K562 (cell line): ENCODE measurements around the gene PRMT3. TPM values are rescaled to one million over a fixed set of nuclear protein-coding genes. Genes with fewer than 3 reads are reported as not detected.

Experiments
- CHD4 ChIP-seq: fragments of 200-600 bp; sonication (generic); IDR thresholded peaks from 3 replicates; pipeline ENCODE4 v1.6.1; 2012; ENCODE audit warnings: low read depth, mild to moderate bottlenecking, mixed read lengths, low read length, inconsistent platforms; ENCODE audit not compliant: insufficient read depth, insufficient replicate concordance, poor library complexity, severe bottlenecking
- HEY1 ChIP-seq: fragments of 250-450 bp; sonication (Bioruptor Pico); IDR thresholded peaks from 2 replicates; pipeline ENCODE4 v1.5.0; 2020; ENCODE audit warnings: mild to moderate bottlenecking, moderate library complexity, borderline replicate concordance
- HLTF ChIP-seq: fragments of 450-650 bp; IDR thresholded peaks from 2 replicates; pipeline ENCODE4 v1.6.1; 2016
- KAT2B ChIP-seq: IDR thresholded peaks from one replicate; pipeline ENCODE4 v1.6.1; 2012; ENCODE audit warnings: low read depth, mild to moderate bottlenecking, control low read depth, inconsistent platforms, low read length, moderate library complexity
- KLF13 ChIP-seq: fragments of 450-650 bp; IDR thresholded peaks from 2 replicates; pipeline ENCODE4 v1.6.1; 2016; ENCODE audit warnings: missing genetic modification characterization, low read depth, mild to moderate bottlenecking, missing compliant biosample characterization, moderate library complexity, borderline replicate concordance
- NFXL1 ChIP-seq: fragments of 450-650 bp; formaldehyde crosslinking; IDR thresholded peaks from 2 replicates; pipeline ENCODE4 v1.4.0; 2021; ENCODE audit warnings: mild to moderate bottlenecking
- NONO ChIP-seq, 2 experiments: fragments of 200-400 bp in 1 of 2; fragments of 450-650 bp in 1 of 2; formaldehyde crosslinking in 1 of 2; IDR thresholded peaks; 2 replicates each; pipeline ENCODE4 v1.6.1; 2017; ENCODE audit warnings: low read depth in 2 of 2, mild to moderate bottlenecking in 2 of 2, moderate library complexity in 2 of 2, low read length in 1 of 2
- PURB ChIP-seq: sonication (generic); formaldehyde crosslinking; IDR thresholded peaks from 2 replicates; pipeline ENCODE4 v1.9.0; 2021; ENCODE audit warnings: low read depth, mild to moderate bottlenecking, missing genetic modification reagents
- ZNF347 ChIP-seq: fragments of 450-650 bp; formaldehyde crosslinking; IDR thresholded peaks from 2 replicates; pipeline ENCODE4 v1.4.0; 2020; ENCODE audit warnings: low read depth, mild to moderate bottlenecking, moderate library complexity
- ZNF586 ChIP-seq: fragments of 450-650 bp; formaldehyde crosslinking; conservative IDR thresholded peaks from 2 replicates; pipeline ENCODE4 v1.4.0; 2020; ENCODE audit warnings: mild to moderate bottlenecking, moderate library complexity
- ZNF696 ChIP-seq: fragments of 250-450 bp; sonication (Bioruptor Pico); conservative IDR thresholded peaks from 2 replicates; pipeline ENCODE4 v1.4.0; 2020; ENCODE audit warnings: mild to moderate bottlenecking, moderate library complexity
- ZNF740 ChIP-seq, 3 experiments: fragments of 200-800 bp in 1 of 3; sonication (Bioruptor generic) in 1 of 3; sonication (generic) in 1 of 3; formaldehyde crosslinking in 1 of 3; IDR thresholded peaks; 2 replicates each; pipeline versions ENCODE4 v1.6.1 to v1.8.0; 2016 to 2022; ENCODE audit warnings: mild to moderate bottlenecking in 2 of 3, missing compliant biosample characterization in 2 of 3, missing genetic modification characterization in 2 of 3, missing genetic modification reagents in 1 of 3
- ZNF764 ChIP-seq: fragments of 250-450 bp; sonication (Bioruptor Pico); IDR thresholded peaks from 2 replicates; pipeline ENCODE4 v1.4.0; 2020; ENCODE audit warnings: low read depth, mild to moderate bottlenecking, moderate library complexity
- ZNF77 ChIP-seq: fragments of 250-450 bp; sonication (Bioruptor Pico); IDR thresholded peaks from 2 replicates; pipeline ENCODE4 v1.5.0; 2020
- polyA plus RNA-seq, 8 experiments: library from polyadenylated mRNA; depleted of rRNA in 4 of 8; stranded (reverse) in 5 of 8; unstranded in 3 of 8; fragments of >200 nt; fragmentation: Nextera tagmentation in 2 of 8; fragmentation: Illumina TruSeq in 1 of 8; extraction: Ambion mirVana in 2 of 8; extraction: Trizol in 1 of 8; gene quantifications; 2 replicates each; pipeline versions ENCODE4 v1.2.1 to v1.2.3, GENCODE V29; 2011 to 2014; ENCODE audit warnings: inconsistent platforms in 1 of 8, missing spikeins in 1 of 8
- total RNA-seq, 7 experiments: library from RNA; depleted of rRNA in 6 of 7; stranded (reverse); fragments of >200 nt in 6 of 7; fragmentation: Illumina TruSeq in 2 of 7; extraction: Trizol in 2 of 7; gene quantifications; 2 replicates each; pipeline versions ENCODE4 v1.2.1 to v1.2.3, GENCODE V29; 2011 to 2021; ENCODE audit warnings: low replicate concordance in 1 of 7
- TF ChIP-seq, protein P1 (sequence below): sonication (generic); formaldehyde crosslinking; IDR thresholded peaks from 2 replicates; pipeline ENCODE4 v1.8.0; 2022; ENCODE audit warnings: mild to moderate bottlenecking, missing genetic modification reagents
- TF ChIP-seq, protein P2 (sequence below): fragments of 250-450 bp; sonication (Bioruptor Pico); IDR thresholded peaks from 2 replicates; pipeline ENCODE4 v1.4.0; 2020; ENCODE audit warnings: borderline replicate concordance
- TF ChIP-seq, protein P3 (sequence below), 2 experiments: fragments of 250-450 bp in 1 of 2; fragments of 450-650 bp in 1 of 2; sonication (Bioruptor Pico) in 1 of 2; IDR thresholded peaks; 2 replicates each; pipeline versions ENCODE4 v1.6.1 to v1.8.0; 2016 to 2021; ENCODE audit warnings: mild to moderate bottlenecking in 2 of 2, moderate library complexity in 2 of 2, missing compliant biosample characterization in 1 of 2, missing genetic modification characterization in 1 of 2

The PRMT3 gene
- total and polyA plus RNA-seq, 9 of the 15 experiments (the other 6 are each of a cell fraction or from before 2014, with no cell fraction given), result 24.0 to 62.1 (median 44.7) TPM

DNA sequence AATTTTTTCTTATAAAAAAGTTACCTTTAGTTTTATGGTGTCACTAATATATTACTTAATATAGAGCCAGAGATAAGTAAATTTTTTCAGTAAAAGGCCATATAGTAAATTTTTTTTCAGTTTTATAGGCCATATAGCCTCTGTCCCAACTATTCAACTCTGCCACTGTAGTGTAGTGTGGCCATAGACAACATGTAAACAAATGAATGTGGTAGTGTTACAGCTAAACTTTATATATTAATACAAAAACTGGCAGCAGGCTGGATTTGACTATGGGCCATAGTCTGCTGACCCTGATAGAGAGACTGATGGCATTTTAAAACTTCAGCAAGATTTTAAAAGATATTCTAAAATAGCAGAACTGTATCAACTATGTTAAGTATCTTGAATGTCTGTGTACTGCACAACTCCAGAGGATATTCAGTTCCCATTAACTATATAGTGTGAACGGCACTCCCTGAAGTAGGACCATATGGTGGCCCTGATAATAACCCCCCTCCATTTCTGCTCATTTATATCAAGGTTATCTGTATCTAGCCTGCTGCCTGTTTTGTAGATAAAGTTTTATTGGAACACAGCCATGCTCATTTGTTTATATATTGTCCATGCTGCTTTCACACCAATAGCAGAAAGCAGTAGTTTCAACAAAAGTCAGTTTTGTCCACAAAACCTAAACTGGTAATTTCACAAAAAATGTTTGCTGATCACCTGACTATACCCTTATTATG, 71.6 kb downstream of the PRMT3 start (continued):
- TF ChIP-seq, protein P1, sequence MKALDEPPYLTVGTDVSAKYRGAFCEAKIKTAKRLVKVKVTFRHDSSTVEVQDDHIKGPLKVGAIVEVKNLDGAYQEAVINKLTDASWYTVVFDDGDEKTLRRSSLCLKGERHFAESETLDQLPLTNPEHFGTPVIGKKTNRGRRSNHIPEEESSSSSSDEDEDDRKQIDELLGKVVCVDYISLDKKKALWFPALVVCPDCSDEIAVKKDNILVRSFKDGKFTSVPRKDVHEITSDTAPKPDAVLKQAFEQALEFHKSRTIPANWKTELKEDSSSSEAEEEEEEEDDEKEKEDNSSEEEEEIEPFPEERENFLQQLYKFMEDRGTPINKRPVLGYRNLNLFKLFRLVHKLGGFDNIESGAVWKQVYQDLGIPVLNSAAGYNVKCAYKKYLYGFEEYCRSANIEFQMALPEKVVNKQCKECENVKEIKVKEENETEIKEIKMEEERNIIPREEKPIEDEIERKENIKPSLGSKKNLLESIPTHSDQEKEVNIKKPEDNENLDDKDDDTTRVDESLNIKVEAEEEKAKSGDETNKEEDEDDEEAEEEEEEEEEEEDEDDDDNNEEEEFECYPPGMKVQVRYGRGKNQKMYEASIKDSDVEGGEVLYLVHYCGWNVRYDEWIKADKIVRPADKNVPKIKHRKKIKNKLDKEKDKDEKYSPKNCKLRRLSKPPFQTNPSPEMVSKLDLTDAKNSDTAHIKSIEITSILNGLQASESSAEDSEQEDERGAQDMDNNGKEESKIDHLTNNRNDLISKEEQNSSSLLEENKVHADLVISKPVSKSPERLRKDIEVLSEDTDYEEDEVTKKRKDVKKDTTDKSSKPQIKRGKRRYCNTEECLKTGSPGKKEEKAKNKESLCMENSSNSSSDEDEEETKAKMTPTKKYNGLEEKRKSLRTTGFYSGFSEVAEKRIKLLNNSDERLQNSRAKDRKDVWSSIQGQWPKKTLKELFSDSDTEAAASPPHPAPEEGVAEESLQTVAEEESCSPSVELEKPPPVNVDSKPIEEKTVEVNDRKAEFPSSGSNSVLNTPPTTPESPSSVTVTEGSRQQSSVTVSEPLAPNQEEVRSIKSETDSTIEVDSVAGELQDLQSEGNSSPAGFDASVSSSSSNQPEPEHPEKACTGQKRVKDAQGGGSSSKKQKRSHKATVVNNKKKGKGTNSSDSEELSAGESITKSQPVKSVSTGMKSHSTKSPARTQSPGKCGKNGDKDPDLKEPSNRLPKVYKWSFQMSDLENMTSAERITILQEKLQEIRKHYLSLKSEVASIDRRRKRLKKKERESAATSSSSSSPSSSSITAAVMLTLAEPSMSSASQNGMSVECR (CRISPR knock-in tag), result no peak
- TF ChIP-seq ZNF764 (CRISPR knock-in tag) (no peak), ZNF696 (CRISPR knock-in tag) (no peak), NONO (IDR thresholded peaks at IDR 0.05; ENCODE audit: low read depth in 2 of 2, low read length in 1 of 2) (0 out of 4 replicates have a peak, but pooled peaks of 1 of the 2 experiments have one; percentile 52), KAT2B (no peak), HEY1 (CRISPR knock-in tag) (no peak; the same call in 1 of the 2 replicates), ZNF740 (CRISPR knock-in tag; IDR thresholded peaks at IDR 0.05) (no peak), ZNF740 (tag; IDR thresholded peaks at IDR 0.05) (peak in 1 of 2 experiments; percentile 64; a peak in 1 of 4 replicates), ZNF77 (CRISPR knock-in tag) (no peak), NFXL1 (CRISPR knock-in tag) (no peak), ZNF347 (no peak), PURB (CRISPR knock-in tag) (no peak), KLF13 (tag) (no peak), CHD4 (no peak), HLTF (peak; percentile 85; the same call in 1 of the 2 replicates), ZNF586 (CRISPR knock-in tag) (no peak)
- TF ChIP-seq, protein P2, sequence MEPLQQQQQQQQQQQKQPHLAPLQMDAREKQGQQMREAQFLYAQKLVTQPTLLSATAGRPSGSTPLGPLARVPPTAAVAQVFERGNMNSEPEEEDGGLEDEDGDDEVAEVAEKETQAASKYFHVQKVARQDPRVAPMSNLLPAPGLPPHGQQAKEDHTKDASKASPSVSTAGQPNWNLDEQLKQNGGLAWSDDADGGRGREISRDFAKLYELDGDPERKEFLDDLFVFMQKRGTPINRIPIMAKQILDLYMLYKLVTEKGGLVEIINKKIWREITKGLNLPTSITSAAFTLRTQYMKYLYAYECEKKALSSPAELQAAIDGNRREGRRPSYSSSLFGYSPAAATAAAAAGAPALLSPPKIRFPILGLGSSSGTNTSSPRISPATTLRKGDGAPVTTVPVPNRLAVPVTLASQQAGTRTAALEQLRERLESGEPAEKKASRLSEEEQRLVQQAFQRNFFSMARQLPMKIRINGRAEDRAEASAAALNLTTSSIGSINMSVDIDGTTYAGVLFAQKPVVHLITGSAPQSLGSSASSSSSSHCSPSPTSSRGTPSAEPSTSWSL, result no peak
- TF ChIP-seq, protein P3, sequence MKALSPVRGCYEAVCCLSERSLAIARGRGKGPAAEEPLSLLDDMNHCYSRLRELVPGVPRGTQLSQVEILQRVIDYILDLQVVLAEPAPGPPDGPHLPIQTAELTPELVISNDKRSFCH (CRISPR knock-in tag; IDR thresholded peaks at IDR 0.05), result no peak
- TF ChIP-seq, protein P3 (tag; IDR thresholded peaks at IDR 0.05), result peak; percentile 72; the same call in 1 of the 2 replicates
